ENCODE data around the gene FOXS1. TPM values are rescaled to one million over a fixed set of nuclear protein-coding genes. Genes with fewer than 3 reads are reported as not detected.

FOXS1 gene
- total RNA-seq, 1 donor from 2014 or later, result 1.4 TPM

Small RNAs within 50 kb of the gene (small RNA-seq; reads per million reads assigned to genes)
- not detected for gene AL160175.1 (ENCODE audit: low replicate concordance)

Other genes starting within 250 kb of the FOXS1 start
- 130 TPM for gene ID1, start 240.3 kb downstream of the FOXS1 start, total RNA-seq
- 4.1 TPM for gene COX4I2, start 207.7 kb downstream of the FOXS1 start, total RNA-seq
- 56.4 TPM for gene BCL2L1, start 122.7 kb downstream of the FOXS1 start, total RNA-seq
- 14.8 TPM for gene TPX2, start 106.3 kb downstream of the FOXS1 start, total RNA-seq
- gene MYLK2, start 26.2 kb downstream of the FOXS1 start, total RNA-seq, result 6.1 TPM
- 3.2 TPM for gene DUSP15, start 24.9 kb upstream of the FOXS1 start, total RNA-seq
- gene TTLL9, start 25.0 kb upstream of the FOXS1 start, total RNA-seq, result 0.30 TPM
- 4.4 TPM for gene PDRG1, start 106.4 kb upstream of the FOXS1 start, total RNA-seq
- not detected for gene XKR7, start 122.5 kb upstream of the FOXS1 start, total RNA-seq
- gene CCM2L, start 164.8 kb upstream of the FOXS1 start, total RNA-seq, result 3.0 TPM
- gene HCK, start 206.6 kb upstream of the FOXS1 start, total RNA-seq, result 11.5 TPM

Measured in skin of body (tissue), 2 donors.